Stimulated activated CD8-positive, alpha-beta memory T cell treated with anti-CD3 and anti-CD28 coated beads, Interleukin-12 subunit alpha, Interleukin-12 subunit beta, amount 100 ng/mL, for 24 hours (primary cell): ENCODE measurements around the gene EYA3.

Source experiments
- DNase-seq: peaks from one replicate; pipeline ENCODE4 v3.0.0-alpha.2; 2020; ENCODE audit errors: extremely low read depth

EYA3 gene

GRCh38 chr1:28088168-28088961 lies at the start of gene EYA3:
Gene EYA3, minus strand, starts transcription at chr1:28088610. Its CDS starts 30,584 bp downstream, at chr1:28058026.
- DNase-seq: peak; percentile 96

DNA sequence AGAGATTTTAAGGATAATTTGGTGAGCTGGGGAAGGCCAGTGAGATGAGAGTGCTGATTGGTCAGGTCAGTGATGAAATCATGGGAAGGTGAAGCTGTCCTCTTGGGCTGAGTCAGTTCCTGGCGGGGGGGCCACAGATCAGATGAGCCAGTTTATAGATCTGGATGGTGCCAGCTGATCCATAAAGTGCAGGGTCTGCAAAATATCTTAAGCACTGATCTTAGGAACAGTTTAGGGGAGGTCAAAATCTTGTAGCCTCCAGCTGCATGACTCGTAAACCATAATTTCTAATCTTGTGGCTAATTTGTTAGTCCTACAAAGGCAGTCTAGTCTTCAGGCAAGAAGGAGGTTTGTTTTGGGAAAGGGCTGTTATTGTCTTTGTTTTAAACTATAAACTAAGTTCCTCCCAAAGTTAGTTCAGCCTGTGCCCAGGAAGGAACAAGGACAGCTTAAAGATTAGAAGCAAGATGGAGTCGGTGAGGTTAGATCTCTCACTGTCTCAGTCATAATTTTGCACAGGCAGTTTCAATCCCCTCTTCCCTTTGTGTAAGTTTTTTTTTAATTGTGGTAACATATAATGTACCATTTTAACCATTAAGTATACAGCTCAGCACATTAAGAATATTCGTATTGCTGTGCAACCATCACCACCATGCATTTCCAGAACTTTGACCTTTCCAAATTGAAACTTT lies 48.7 kb upstream of the EYA3 start:
- DNase-seq: no peak

GRCh38 chr1:28136169-28136921 lies 47.9 kb upstream of the EYA3 start:
- DNase-seq: no peak

GRCh38 chr1:28135371-28136168 lies 47.2 kb upstream of the EYA3 start:
- DNase-seq: no peak

- DNase-seq: no peak
Observed at GRCh38 chr1:28134651-28135207, 46.3 kb upstream of the EYA3 start.

DNA sequence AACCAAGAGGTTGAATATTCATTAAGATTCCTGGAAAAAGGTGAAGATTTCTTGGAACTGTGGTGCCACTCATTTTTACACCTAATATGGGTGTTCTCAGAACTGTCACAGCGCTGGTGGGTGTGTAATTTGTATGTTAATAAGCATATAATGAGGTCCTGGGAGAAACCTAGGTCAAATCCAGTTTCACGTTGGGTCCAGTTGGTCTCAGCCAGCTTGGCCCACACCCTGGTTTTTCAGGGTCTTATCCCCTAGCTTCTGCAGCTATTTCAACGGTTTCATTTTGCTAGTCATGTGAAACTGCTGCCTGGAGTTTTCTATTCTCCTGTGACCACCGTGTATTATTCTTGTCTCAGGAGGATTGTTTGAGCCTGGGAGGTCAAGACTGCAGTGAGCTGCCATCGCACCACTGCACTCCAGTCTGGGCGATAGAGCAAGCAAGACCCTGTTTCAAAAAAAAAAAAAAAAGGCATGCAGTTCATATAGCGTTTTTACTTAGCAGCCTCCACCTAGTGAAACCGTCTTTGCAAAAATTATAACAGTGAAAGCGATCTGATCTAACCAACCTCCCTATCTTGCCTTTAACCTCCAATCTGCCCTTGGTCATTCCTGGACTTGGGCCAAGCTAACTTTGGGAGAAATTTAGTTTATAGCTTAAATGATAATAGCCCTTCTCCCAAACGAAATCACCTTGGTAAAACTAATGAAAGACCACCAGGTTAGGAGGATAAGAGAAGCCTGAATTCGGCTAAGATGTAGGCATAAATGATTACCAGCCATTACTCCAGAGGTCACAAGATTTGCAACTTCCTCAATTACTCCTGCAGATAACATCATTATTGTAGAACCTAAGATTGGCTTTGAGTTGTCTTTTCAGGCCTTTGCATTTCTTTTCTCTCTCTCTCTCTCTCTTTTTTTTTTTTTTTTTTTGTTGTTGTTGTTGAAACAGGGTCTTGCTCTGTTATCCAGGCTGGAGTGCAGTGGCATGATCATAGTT lies 44.1 kb upstream of the EYA3 start:
- no peak for DNase-seq

DNA sequence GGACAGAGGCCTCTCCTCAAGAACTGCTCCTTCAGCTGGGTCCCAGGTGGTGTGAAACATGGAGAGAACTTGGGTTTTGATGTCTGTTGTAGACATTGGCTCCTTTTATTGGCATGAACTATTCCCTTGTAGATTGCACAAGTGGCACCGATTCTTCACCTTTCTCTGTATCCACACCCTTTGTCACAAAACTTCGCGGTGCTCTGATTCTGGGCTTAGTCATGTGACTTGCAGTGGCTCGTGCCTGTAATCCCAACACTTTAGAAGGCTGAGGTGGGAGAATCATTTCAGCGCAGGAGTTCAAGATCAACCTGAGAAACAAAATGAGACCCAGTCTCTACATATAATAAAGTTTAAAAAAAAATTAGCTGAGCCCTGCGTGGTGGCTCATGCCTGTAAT lies 42.5 kb upstream of the EYA3 start:
- DNase-seq: no peak

DNA sequence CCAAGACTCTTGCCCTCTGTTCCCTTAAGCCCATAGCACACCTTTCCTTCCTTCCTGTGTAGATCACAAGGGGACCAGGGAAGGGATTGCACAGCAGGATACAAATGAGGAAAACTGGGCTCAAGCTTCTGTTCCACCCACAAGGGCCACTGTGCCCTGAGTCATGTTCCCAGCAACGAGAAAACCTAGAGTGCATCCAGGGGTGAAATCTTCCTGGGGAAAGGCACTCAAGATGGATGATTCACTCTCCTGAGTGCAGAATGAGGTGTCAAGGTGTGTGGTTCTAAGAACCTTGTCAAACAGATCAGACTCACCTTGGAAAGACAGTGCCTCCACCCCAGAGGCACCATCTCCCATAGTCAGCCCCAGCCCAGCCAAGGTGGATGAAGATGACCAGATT lies 40.7 kb upstream of the EYA3 start:
- DNase-seq: no peak

DNA sequence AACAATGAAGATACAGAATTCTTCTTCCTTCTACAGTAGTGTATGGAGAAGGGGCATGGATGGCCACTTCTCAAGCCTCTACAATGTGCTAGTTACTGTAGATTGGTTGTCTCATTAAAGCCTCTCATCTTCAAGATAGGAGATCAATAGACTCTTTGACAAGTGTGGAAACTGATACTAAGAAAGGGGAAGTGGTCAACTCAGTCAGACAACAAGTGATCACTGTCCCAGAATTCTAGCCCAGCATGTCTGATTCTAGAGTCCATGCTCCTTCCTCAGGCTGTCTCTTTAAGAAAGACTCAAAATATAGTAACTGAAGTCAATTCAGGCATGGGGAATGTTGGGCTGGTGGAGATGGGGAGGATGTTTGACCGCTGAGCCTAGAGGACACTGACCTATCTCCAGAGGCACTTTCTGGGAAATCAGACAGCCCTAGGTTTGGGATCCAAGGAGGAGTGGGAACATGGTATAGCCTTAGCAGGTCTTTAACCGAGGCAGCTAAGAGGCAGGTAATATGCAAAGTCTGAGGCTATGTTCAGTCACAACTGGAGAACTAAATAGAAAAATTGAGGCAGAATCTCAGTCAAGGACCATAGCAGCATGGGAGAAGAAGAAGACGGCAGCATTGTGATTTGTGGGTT lies 39.3 kb upstream of the EYA3 start:
- DNase-seq: no peak

DNA sequence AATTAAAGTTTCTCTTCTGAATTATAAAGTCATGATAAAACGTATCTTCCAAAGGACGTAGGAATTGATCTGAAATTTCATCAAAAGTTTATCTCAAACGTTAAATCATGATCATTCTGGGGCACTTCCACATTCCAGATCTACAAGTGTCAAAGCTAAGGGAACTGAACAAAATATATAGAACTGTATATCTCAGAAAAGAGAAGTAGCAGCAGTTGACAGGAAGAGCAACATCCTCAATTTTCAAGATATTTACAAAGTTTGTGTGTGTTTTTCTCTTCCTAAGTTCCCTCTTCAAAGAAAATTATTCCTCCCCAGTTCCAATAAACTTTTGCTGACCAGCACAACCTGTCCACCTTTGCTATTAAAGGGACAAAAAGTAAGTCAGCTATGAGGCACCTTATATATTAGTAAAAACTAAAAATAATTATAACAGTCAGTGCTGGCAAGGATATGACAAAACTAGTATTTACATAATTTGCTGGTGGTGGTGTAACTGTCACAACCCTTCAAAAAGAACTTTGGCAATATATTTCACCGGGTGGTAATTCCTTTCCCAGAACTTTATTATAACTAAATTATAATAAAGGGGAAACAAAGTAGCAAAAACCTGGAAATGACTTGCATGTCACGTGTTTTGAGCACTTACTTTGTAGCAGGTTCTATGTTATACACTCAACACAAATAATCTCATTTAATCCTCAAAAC lies 38.5 kb upstream of the EYA3 start:
- no peak for DNase-seq

GRCh38 chr1:28126212-28126611 lies 37.8 kb upstream of the EYA3 start:
- DNase-seq: no peak

GRCh38 chr1:28123461-28123961 lies 35.1 kb upstream of the EYA3 start:
- no peak for DNase-seq

GRCh38 chr1:28122183-28122582 lies 33.8 kb upstream of the EYA3 start:
- no peak for DNase-seq

DNA sequence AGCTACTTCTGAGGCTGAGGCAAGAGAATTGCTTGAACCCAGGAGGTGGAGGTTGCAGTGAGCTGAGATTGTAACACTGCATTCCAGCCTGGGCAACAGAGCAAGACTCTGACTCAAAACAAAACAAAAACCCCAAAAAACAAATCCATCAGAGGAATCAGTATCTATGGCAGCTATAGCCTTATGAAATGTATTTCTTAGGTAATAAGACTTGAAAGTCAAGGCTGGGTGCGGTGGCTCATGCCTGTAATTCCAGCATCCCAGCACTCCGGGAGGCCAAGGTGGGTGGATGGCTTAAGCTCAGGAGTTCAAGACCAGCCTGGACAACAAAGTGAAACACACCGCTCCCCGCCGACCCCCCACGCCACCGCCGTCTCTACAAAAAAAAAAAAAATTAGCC lies 31.1 kb upstream of the EYA3 start:
- DNase-seq: no peak

GRCh38 chr1:28118640-28119307 lies 30.4 kb upstream of the EYA3 start:
- no peak for DNase-seq

- no peak for DNase-seq
Observed at GRCh38 chr1:28115267-28115666, 26.9 kb upstream of the EYA3 start.

- no peak for DNase-seq
Observed at GRCh38 chr1:28114844-28115243, 26.4 kb upstream of the EYA3 start.

DNA sequence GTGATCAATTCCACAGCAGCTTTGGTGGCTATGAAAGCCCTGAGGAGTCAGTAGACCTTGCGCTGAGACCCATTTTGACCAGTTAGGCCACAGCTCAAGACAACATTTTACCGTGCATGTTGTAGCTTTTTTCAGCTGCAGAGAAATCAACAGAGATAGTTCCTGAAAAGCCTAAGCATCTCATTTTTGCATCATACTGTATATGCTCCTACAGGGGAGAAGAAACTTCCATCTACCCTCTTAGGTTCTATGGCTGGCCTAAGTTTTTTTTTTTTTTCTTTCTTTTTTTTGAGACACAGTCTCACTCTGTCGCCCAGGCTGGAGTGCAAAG lies 24.8 kb upstream of the EYA3 start:
- DNase-seq: no peak
